HG02970 (cell line): ENCODE results near the gene TRAPPC14.

Experiments
- ATAC-seq: cut with Tn5 transposase; IDR thresholded peaks from one replicate; pipeline ENCODE4 v1.9.1; 2021; ENCODE audit warnings: mild to moderate bottlenecking, moderate library complexity, moderate number of reproducible peaks; ENCODE audit not compliant: unreplicated experiment, low FRiP score

TRAPPC14 gene

GRCh38 chr7:100175296-100175935 is 16.9 kb upstream of the TRAPPC14 start:
- ATAC-seq = no peak

GRCh38 chr7:100174582-100174981 is 16.1 kb upstream of the TRAPPC14 start:
- ATAC-seq = no peak

- no peak for ATAC-seq
Measured at GRCh38 chr7:100173806-100174495, 15.4 kb upstream of the TRAPPC14 start.

DNA sequence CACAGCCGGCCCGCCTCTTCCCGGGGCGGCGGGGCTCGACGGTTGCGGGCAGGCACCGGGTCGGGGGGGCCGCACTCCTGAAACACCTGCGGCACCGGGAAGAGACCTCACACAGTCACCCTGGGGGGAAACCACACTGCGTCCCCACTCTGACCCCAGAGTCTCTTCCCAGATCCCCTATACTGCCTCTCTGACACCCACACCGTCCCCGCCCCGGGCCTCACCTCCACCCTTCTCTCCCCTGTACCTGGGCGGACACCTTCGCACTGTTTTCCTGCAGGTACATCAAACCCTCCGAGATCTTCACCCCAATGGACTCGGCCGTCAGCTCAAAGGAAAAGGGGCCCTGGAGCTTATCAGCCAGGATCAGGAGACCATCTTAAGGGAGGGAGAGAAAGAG is 13.3 kb upstream of the TRAPPC14 start:
- ATAC-seq = no peak

- ATAC-seq = no peak
Measured at GRCh38 chr7:100171087-100171681, 12.7 kb upstream of the TRAPPC14 start.

DNA sequence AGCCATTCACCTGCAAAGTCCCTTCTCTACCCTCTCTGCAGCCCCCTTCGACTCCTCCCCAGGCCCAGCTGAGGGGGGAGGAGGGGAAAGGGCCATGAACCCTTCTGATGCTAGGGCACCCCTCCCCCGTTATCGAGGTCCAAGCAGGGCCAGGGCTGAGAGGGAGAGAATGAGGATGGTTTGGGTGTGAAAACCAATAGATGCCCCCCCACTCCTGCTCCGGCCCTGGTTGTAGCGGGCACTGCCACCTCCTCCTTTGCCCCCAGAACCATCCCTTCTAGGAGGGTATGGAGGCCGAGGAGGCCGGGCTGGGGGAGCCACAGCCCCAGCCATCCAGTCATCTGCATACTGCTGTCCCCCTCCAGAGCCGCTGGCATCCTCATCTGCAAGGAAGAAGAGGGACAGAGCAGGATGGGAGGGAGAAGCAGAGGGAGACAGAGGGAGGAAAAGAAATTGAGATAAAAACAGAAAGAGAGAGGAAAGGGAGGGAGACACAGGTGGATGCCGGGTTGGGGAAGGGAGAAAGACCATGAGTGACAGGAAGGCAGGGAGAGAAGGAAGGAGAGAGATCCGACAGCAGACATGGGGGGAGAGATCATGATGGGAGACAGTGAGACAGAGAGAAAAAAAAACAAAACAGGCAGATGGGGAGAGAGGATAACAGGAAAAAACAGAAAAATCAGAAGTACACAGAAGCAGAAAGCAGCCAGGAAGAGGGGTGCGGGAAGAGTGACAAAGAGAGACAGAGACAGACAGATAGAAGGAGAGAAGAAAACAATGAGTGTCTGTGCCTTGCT is 11.8 kb upstream of the TRAPPC14 start:
- no peak for ATAC-seq

DNA sequence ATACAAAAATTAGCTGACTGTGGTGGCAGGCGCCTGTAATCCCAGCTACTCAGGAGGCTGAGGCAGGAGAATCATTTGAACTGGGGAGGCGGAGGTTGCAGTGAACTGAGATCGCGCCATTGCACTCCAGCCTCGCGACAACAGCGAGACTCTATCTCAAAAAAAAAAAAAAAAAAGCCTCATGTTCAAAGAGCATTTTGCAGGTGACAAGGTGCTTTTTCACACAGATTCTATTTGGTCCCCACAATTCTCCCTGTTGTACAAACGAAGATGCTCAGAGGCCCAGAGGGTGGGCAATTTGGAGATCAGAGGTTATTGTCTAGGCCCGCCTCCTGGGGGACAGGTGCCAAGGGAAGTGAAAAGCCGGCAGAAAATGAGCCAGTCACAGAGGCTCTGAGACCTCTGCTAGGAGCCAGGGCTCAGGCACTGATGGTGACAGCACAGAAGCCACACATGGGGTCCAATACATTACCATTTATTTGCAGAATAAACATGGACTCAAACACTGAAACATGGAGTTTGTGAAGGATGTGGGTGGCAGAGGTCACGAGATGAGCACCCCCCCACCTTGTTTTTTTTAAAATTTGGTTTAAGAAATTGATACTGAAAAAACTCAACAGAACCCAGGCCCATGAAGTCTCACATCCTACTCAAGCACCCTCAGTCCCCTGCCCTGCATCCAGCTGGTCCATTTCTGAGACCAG is 10.8 kb upstream of the TRAPPC14 start:
- ATAC-seq = no peak

- ATAC-seq = no peak
Measured at GRCh38 chr7:100167912-100168323, 9.4 kb upstream of the TRAPPC14 start.

DNA sequence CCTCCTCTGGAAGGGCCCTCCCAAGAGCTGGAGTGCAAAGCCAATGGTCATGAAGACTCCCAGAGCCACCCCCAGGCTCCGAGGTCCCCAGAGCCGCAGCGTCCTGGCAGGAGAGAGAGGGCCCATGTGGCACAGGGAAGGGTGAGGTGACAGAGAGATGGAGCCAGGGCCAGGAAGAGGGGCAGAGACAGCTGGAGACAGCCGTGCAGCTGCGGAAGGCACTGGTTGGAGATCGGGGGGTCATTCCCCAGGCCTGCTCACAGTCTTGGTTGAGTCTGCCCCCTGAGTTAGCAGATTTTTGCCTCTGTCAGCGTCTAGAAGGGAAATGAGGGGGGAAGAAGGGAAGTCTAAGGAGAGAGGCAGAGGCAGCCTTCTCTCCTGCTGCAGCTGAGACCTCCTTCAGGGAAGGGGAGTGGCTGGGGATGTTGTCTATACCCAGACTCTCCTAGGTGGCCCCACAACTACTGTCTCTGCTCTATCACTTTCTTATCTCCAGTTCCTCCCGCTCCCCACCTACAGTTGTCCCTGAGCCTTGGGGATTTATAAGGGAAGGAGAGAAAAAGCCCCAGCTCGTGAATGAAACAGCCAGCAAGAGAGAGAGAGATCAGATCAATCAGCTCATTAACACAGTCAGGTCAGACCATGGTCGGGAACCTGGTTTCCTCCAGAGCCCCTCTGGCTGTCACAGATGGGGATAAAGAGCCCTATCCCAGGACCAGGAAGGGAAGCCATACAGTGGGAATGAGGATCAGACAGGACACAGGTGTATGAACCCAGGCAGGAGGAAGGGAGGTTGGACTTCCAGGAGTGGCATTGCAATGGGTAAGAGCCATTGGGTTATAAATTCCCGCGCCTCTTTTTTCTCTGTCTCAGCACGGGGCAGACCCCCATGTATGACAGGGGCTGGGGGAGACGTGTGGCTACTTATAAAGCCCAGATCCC is 8.7 kb upstream of the TRAPPC14 start:
- no peak for ATAC-seq

- ATAC-seq = no peak
Measured at GRCh38 chr7:100166317-100166940, 7.9 kb upstream of the TRAPPC14 start.

DNA sequence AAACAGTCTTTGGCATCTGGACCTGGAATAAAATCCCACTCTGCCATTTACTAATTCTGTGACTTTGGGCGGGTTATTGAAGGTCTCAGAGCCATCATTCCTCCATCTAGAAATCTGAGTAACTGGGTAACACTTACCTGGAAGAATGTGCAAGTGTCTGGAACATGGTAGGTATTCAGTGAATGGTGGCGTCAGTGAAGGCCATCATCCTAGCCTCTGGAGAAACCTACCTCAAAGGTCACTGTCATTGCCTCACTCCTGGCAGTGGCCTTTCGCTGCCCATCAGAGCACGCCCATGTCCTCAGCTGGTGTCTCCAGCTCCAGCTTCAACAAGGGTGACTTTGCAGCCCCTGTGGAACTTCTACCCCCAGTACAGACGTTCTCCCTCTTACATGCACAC is 5.3 kb upstream of the TRAPPC14 start:
- ATAC-seq = no peak

- no peak for ATAC-seq
Measured at GRCh38 chr7:100163006-100163531, 4.5 kb upstream of the TRAPPC14 start.

DNA sequence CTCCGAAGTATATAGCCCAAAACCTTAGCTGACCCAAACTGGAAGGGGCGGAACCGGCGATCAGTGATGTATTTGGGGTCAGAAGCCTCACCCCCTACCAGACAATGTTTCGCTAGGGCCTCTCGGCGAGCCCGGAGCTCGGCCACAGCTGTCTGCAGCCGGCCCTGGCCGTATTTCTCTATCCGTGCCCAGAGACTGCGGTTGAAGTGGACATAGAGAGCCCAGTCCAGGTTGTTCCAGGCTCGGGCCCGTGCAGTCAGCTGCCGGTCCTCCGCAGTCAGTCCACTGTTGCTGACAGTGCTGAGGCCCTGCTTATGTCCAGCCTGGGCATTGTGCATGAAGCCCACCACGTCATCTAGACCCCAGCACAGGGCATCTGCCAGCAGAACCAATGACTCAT is 1.5 kb upstream of the TRAPPC14 start:
- no peak for ATAC-seq

DNA sequence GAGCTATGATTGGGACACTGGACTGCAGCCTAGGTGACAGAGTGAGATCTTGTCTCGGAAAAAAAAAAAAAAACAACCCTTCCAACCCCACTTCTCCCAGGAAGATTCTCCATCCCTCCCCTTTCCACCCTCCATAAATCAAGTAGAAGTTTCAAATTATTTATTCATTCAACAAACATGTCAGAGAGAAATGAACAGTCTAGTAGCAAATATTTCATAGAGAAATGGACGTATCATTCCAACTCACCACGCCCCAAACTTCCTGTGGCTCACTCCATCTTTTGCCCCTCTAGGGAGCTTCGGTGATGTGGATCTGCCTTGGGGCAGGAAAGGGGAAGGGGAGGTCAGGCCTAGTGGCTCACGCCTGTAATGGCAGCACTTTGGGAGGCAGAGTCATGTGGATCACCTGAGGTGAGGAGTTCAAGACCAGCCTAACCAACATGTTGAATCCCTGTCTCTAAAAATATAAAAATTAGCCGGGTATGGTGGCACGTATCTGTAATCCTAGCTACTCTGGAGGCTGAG is 638 bp upstream of the TRAPPC14 start:
- no peak for ATAC-seq

GRCh38 chr7:100157334-100158228 is 942 bp downstream of the TRAPPC14 start:
- ATAC-seq = no peak

- no peak for ATAC-seq
Measured at GRCh38 chr7:100157069-100157333, 1.5 kb downstream of the TRAPPC14 start.

DNA sequence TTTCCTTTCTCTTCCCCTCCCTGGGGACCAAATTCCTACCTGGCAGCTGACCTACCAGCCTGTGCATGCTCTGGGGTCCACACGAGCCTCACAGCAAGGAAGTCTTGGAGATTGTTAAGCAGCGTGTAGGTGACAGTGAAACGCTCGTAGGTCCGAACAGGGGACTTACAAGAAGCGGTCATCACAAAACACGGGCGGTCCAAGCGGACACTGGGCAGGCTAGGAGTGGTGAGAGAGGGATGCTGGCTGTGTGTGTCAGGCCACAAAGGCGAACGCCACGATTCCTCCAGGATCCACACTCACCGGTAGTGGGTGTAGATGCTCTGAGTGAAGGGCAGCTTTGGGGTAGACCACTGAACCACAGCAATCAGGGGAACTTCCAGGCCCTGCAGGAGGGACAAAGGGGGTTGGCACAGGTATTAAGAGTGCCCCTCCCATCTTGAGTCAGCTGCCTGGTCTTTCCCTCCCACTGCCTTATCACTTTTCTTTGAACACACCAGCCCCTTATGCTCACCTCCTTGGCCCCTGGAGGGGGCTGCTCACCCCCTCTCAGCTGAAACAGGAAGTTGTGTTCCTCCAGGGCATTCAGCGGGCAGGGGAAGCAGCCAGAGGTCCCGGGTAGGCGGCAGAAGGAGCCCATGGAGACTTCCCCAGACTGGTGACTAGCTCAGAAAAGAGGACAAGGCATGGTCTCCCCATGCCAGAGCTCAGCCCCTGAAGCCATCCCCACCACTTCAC is 2.0 kb downstream of the TRAPPC14 start:
- ATAC-seq = no peak
